Adrenal gland (tissue), 12 donors: ENCODE measurements around the gene CALN1. TPM values are rescaled to one million over a fixed set of nuclear protein-coding genes. Genes with fewer than 3 reads are reported as not detected.

Experiments used
- DNase-seq, 7 donors: peaks; one replicate each; pipeline ENCODE4 v3.0.0-alpha.2; 2019 to 2020
- H3K27ac ChIP-seq, 5 donors: fragments of 200-600 bp; sonication (generic) in 4 of 5; 1 replicate in 3 of 5; 2 replicates in 2 of 5; pipeline versions ENCODE4 v1.5.1 to v1.8.0; 2016 to 2020; ENCODE audit warnings: mild to moderate bottlenecking in 1 of 5
- H3K27me3 ChIP-seq: fragments of 200-600 bp; 2 replicates; pipeline ENCODE4 v1.8.0; 2021
- H3K36me3 ChIP-seq, 2 donors: fragments of 200-600 bp; replicated peaks in 1 of 2; 1 replicate in 1 of 2; 2 replicates in 1 of 2; pipeline versions ENCODE4 v1.5.1 to v1.8.0; 2018 to 2022
- H3K4me1 ChIP-seq, 2 donors: fragments of 200-600 bp; replicated peaks in 1 of 2; 1 replicate in 1 of 2; 2 replicates in 1 of 2; pipeline versions ENCODE4 v1.5.1 to v1.8.0; 2018 to 2021
- H3K4me3 ChIP-seq, 4 donors: fragments of 200-600 bp; sonication (generic) in 3 of 4; one replicate each; pipeline ENCODE4 v1.5.1; 2016 to 2018
- H3K9me3 ChIP-seq, 3 donors: fragments of 200-600 bp; sonication (generic) in 1 of 3; replicated peaks in 1 of 3; 1 replicate in 2 of 3; 2 replicates in 1 of 3; pipeline versions ENCODE4 v1.5.1 to v1.8.0; 2016 to 2021
- POLR2A ChIP-seq, 2 donors: fragments of 450-650 bp; IDR thresholded peaks; one replicate each; pipeline ENCODE4 v1.6.1; 2017; ENCODE audit warnings: antibody characterized with exemption in 2 of 2, mild to moderate bottlenecking in 2 of 2, moderate library complexity in 1 of 2
- WGBS, 4 donors: extraction: QIAGEN DNeasy Blood & Tissue Kit in 2 of 4; methylation state at CpG; one replicate each; pipeline versions ENCODE4 v1.1.5 to v1.1.7; 2013 to 2017; 5-methylcytosine and 5-hydroxymethylcytosine counted together
- intact Hi-C, 2 donors: fragments of 100-400 bp; cut with DNase I; formaldehyde crosslinking; loops; one replicate each; pipeline versions ENCODE4 v1.14.1 to v1.15.0; 2022 to 2023
- polyA plus RNA-seq, 3 donors: library from polyadenylated mRNA; stranded (reverse); fragments of 200-250 nt in 2 of 3; fragments of 350-450 nt in 1 of 3; fragmentation: Illumina TruSeq in 1 of 3; extraction: RNeasy Lipid Tissue Mini Kit (QIAGEN cat#74804) in 1 of 3; gene quantifications; one replicate each; pipeline ENCODE4 v1.2.3, GENCODE V29; 2013 to 2014
- total RNA-seq, 9 donors: library from RNA; depleted of rRNA in 4 of 9; stranded (reverse); fragments of >200 nt in 4 of 9; fragments of 120-200 nt in 1 of 9; fragmentation: NEBNext Ultra II Directional in 1 of 9; extraction: Animal tissue kit (Norgen Biotek cat#: 25700) in 1 of 9; gene quantifications; one replicate each; pipeline versions ENCODE4 v1.1.0 to v1.2.4, GENCODE V29; 2013 to 2023
- TF ChIP-seq, protein P1 (sequence below), 6 experiments: fragments of 450-650 bp in 4 of 6; fragments of 200-600 bp in 2 of 6; sonication (generic) in 1 of 6; IDR thresholded peaks; 1 replicate in 5 of 6; 2 replicates in 1 of 6; pipeline versions ENCODE4 v1.5.1 to v1.8.0; 2016 to 2021; ENCODE audit warnings: antibody characterized with exemption in 6 of 6, mild to moderate bottlenecking in 2 of 6, moderate library complexity in 1 of 6
- donor health status: healthy with polysubstance abuse.
- donor health status: Bipolar disorder and iron deficiency.
- donor health status: DM: yes; HTN: yes; CAD: no.
- donor health status: DM: no; HTN: no; CAD: no.
- donor health status: DM: no; HTN: no; CAD: no.
- donor health status: DM: yes; HTN: yes; CAD: no.

The CALN1 gene
- total and polyA plus RNA-seq, 12 donors, result 4.3 to 51.5 (median 15.2) TPM

DNA sequence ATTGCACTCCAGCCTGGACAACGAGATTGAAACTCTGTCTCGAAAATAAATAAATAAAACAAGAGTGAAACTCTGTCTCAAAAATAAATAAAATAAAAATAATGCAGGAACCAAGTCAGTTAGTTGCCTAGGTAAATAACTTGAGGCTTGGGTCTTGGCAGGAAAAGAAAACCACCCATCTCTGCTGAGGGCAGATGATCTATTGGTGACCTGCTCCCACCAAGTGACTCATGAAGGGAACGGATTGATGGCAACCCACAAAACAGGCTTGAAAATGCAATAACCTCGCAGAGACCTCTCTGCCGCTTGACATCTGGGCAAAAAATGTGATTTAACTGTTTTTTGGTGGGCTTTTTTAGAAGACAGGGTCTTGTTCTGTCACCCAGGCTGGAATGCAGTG is 86.6 kb downstream of the CALN1 start:
- intact Hi-C loops, result no loop called here
- WGBS, 4 donors, result 59 to 79% (median 65%) methylated on average over 5 of the region's 5 CpGs
- no peaks in the 10 kb centered on the region for H3K9me3 ChIP-seq
- H3K4me3 ChIP-seq, result no peak overlapping the region
- no peaks in the 10 kb centered on the region for H3K27me3 ChIP-seq
- H3K27ac ChIP-seq, result no peak overlapping the region
- TF ChIP-seq, protein P1, sequence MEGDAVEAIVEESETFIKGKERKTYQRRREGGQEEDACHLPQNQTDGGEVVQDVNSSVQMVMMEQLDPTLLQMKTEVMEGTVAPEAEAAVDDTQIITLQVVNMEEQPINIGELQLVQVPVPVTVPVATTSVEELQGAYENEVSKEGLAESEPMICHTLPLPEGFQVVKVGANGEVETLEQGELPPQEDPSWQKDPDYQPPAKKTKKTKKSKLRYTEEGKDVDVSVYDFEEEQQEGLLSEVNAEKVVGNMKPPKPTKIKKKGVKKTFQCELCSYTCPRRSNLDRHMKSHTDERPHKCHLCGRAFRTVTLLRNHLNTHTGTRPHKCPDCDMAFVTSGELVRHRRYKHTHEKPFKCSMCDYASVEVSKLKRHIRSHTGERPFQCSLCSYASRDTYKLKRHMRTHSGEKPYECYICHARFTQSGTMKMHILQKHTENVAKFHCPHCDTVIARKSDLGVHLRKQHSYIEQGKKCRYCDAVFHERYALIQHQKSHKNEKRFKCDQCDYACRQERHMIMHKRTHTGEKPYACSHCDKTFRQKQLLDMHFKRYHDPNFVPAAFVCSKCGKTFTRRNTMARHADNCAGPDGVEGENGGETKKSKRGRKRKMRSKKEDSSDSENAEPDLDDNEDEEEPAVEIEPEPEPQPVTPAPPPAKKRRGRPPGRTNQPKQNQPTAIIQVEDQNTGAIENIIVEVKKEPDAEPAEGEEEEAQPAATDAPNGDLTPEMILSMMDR (IDR thresholded peaks at IDR 0.05), result no peak
- TF ChIP-seq POLR2A (IDR thresholded peaks at IDR 0.05), result no peak
- no peaks in the 10 kb centered on the region for H3K36me3 ChIP-seq
- no peak for DNase-seq
- no peaks in the 10 kb centered on the region for H3K4me1 ChIP-seq

DNA sequence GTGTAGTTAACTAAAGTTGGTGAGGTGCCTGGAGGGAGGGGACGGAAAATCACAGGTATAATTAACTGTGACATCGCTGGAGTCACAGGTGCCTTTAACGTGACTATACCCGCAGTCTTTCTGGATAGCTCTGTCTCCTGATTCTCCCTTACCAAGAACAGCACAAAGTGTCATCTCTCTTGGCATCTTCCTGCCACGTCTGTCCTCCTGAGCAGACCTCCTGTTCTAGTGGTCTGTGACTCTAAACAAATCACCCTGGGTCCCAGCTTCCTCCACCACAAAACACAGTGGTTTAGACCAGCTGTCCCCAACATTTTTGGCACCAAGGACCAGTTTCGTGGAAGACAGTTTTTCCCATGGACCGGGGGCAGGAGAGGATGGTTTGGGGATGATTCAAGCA is 90.5 kb downstream of the CALN1 start:
- DNase-seq, result no peak
- no peaks in the 10 kb centered on the region for H3K27me3 ChIP-seq
- H3K4me3 ChIP-seq, result no peak overlapping the region
- no peak overlapping the region for H3K27ac ChIP-seq
- no peaks in the 10 kb centered on the region for H3K4me1 ChIP-seq
- TF ChIP-seq, protein P1 (IDR thresholded peaks at IDR 0.05), result no peak
- no peak for TF ChIP-seq POLR2A (IDR thresholded peaks at IDR 0.05)
- no peaks in the 10 kb centered on the region for H3K9me3 ChIP-seq
- 71 to 88% (median 75%) methylated on average over 7 of the region's 7 CpGs for WGBS, 4 donors
- no peaks in the 10 kb centered on the region for H3K36me3 ChIP-seq
- intact Hi-C loops, result no loop called here

DNA sequence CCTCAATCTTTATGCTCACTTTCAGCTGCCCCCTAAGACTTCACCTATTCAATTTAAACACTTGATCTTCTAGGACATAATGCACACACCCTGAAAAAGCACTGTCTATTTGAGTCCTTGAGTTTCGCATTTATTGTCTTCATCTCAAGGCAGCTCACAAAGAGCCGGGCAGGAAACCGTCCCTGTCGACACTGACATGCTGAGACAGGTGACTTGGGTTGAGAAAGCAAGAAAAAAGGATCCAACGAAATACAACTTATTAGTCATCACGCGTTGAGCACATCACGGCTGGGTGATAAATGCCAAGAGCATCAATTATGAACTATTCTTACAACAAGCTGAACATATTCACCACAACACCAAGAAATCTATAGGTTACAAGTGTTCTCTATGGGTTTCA is 91.1 kb downstream of the CALN1 start:
- no peaks in the 10 kb centered on the region for H3K27me3 ChIP-seq
- no peak for DNase-seq
- whole genome bisulfite sequencing, 4 donors, result 39 to 60% (median 49%) methylated on average over 8 of the region's 8 CpGs

DNA sequence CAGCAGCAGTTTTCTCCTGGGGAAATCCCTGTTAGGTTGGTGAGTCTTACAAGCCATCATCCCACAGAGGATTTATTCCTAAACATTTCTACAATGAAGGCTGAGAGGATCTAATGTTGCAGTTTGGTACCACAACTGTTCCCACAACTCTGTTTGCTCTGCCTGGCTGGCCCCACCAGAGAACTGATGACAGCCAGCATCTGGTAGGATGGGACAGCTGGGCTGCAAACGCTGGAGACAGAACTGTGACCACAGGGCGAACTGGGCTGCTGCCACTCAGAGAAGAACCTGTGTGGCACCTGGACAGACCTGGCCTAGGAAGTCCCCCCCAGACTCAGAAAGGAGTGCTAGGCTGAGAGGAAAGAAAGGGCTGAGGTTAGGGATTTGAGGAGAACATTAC is 94.8 kb downstream of the CALN1 start:
- intact Hi-C loops, result no loop called here
- DNase-seq, result no peak
- Histone ChIP-seq H3K27ac (no peak overlapping the region), H3K4me1 (no peaks in the 10 kb centered on the region), H3K27me3 (no peaks in the 10 kb centered on the region), H3K9me3 (no peaks in the 10 kb centered on the region), H3K36me3 (no peaks in the 10 kb centered on the region), H3K4me3 (no peak overlapping the region)
- TF ChIP-seq POLR2A (IDR thresholded peaks at IDR 0.05), result no peak
- WGBS, 4 donors, result 44 to 63% (median 55%) methylated on average over 1 to 2 of the region's 2 CpGs

More for the DNA sequence above, 91.1 kb downstream of the CALN1 start:
- H3K36me3 ChIP-seq, result no peaks in the 10 kb centered on the region
- intact Hi-C loops, result no loop called here
- H3K4me1 ChIP-seq, result no peaks in the 10 kb centered on the region
- no peaks in the 10 kb centered on the region for H3K9me3 ChIP-seq
- TF ChIP-seq POLR2A (IDR thresholded peaks at IDR 0.05), result no peak
- TF ChIP-seq, protein P1 (IDR thresholded peaks at IDR 0.05), result no peak
- no peak overlapping the region for H3K4me3 ChIP-seq
- H3K27ac ChIP-seq, result no peak overlapping the region

- Histone ChIP-seq H3K27me3 (no peaks in the 10 kb centered on the region), H3K27ac (no peak overlapping the region), H3K4me3 (no peak overlapping the region), H3K36me3 (no peaks in the 10 kb centered on the region), H3K9me3 (no peaks in the 10 kb centered on the region), H3K4me1 (no peaks in the 10 kb centered on the region)
- intact Hi-C loops, result no loop called here
- no peak for DNase-seq
- WGBS, 4 donors, result 61 to 70% (median 65%) methylated on average over 6 of the region's 6 CpGs
- TF ChIP-seq, protein P1 (IDR thresholded peaks at IDR 0.05), result no peak
- no peak for TF ChIP-seq POLR2A (IDR thresholded peaks at IDR 0.05)
These were observed 96.0 kb downstream of the CALN1 start for GRCh38 chr7:72316148-72316547.
